Endometrial microvascular endothelial cells (primary cell): ENCODE data around the gene HOXD12. TPM values are rescaled to one million over a fixed set of nuclear protein-coding genes. Genes with fewer than 3 reads are reported as not detected.

Experiments used
- in situ Hi-C: cut with HindIII; loops from 2 replicates; pipeline ENCODE4 v1.10.0; 2017; ENCODE audit warnings: low sequenced_read_pairs, low pct_unique_long_range_greater_than_20kb; ENCODE audit errors: inconsistent ontology term
- total RNA-seq: library from RNA; depleted of rRNA; stranded (reverse); fragments of >200 nt; gene quantifications from one replicate; pipeline ENCODE4 v1.2.3, GENCODE V29; 2015; ENCODE audit errors: inconsistent ontology term

The HOXD12 gene
- total RNA-seq, 1 donor from 2014 or later, result not detected

DNA sequence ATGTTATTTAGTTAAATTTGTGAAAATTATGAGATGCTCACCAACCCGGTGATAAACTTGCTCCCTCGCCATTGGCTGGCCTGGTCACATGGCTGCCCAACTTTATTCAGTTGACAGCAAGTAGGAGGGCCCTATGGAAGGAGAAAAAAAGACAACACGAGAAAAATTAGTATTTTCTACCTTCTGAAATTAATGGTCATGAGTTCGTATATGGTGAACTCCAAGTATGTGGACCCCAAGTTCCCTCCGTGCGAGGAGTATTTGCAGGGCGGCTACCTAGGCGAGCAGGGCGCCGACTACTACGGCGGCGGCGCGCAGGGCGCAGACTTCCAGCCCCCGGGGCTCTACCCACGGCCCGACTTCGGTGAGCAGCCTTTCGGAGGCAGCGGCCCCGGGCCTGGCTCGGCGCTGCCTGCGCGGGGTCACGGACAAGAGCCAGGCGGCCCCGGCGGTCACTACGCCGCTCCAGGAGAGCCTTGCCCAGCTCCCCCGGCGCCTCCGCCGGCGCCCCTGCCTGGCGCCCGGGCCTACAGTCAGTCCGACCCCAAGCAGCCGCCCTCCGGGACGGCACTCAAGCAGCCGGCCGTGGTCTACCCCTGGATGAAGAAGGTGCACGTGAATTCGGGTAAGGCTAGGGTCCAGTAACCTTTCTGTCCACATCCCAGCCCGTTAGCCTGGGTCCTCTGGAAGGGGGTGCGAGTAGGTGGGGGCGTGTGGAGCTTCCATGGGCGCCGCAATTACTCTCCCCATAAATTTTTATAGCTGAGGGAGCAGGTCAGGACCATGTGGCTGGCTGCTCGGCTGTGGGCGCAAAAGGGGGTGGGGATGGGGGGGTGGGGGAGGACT lies 52.1 kb downstream of the HOXD12 start, which contains the start of gene HOXD4:
HOXD4 (plus strand) TSS at position 109 of the 846 bp plus-strand sequence; CDS start at position 193, 84 bp downstream.
- in situ Hi-C loops, result no loop called here

Other genes starting within 250 kb of the HOXD12 start
- gene LNPK, start 97.5 kb upstream of the HOXD12 start, total RNA-seq, result 6.1 TPM
- not detected for gene EVX2, start 15.8 kb upstream of the HOXD12 start, total RNA-seq
- gene HOXD13, start 7.1 kb upstream of the HOXD12 start, total RNA-seq, result not detected
- gene HOXD11, start 7.5 kb downstream of the HOXD12 start, total RNA-seq, result 2.0 TPM
- 36.0 TPM for gene HOXD10, start 17.0 kb downstream of the HOXD12 start, total RNA-seq
- gene HOXD9, start 22.9 kb downstream of the HOXD12 start, total RNA-seq, result 63.6 TPM
- 41.0 TPM for gene HOXD8, start 29.9 kb downstream of the HOXD12 start, total RNA-seq
- gene HOXD4, start 51.8 kb downstream of the HOXD12 start, total RNA-seq, result 18.7 TPM
- 21.4 TPM for gene HOXD3, start 57.5 kb downstream of the HOXD12 start, total RNA-seq
- gene HOXD1, start 88.9 kb downstream of the HOXD12 start, total RNA-seq, result 4.8 TPM
- gene MTX2, start 169.6 kb downstream of the HOXD12 start, total RNA-seq, result 47.8 TPM